ENCODE data around the gene ZNF76.

The ZNF76 gene

GRCh38 chr6:35219683-35220326, 39.7 kb upstream of the ZNF76 start:
- H3K27ac ChIP-seq (ENCODE audit: low read length) = no peak overlapping the region
- H3K4me2 ChIP-seq (ENCODE audit: low read depth, low read length) = no peak overlapping the region
- no peak overlapping the region for H3K4me3 ChIP-seq (ENCODE audit: low read length)
- H3K9ac ChIP-seq (ENCODE audit: low read length) = no peak overlapping the region
- no peak for DNase-seq
- H3K79me2 ChIP-seq (ENCODE audit: low read length) = no peaks in the 10 kb centered on the region
- no peaks in the 10 kb centered on the region for H3K9me3 ChIP-seq (replicated peaks; ENCODE audit: insufficient read depth, low read length)
- H3K36me3 ChIP-seq (replicated peaks; ENCODE audit: insufficient read depth, low read length) = no peaks in the 10 kb centered on the region
- TF ChIP-seq EZH2 (optimal IDR thresholded peaks at IDR 0.05; ENCODE audit: low read depth, low read length) = no peak
- no peak for TF ChIP-seq EZH2phosphoT487 (IDR thresholded peaks at IDR 0.05; ENCODE audit: low read length)
- TF ChIP-seq CTCF (IDR thresholded peaks at IDR 0.05; ENCODE audit: low read length) = no peak
- no peaks in the 10 kb centered on the region for H4K20me1 ChIP-seq (ENCODE audit: insufficient read depth, low read length)
- H3K4me1 ChIP-seq (ENCODE audit: low read length) = no peaks in the 10 kb centered on the region
- no peaks in the 10 kb centered on the region for H3K9me2 ChIP-seq (replicated peaks; ENCODE audit: insufficient read depth, low read length)
- H3K27me3 ChIP-seq (replicated peaks; ENCODE audit: insufficient read depth, low read length) = peaks cover 12% of the 10 kb centered on the region
- no peaks in the 10 kb centered on the region for H3F3A ChIP-seq (ENCODE audit: insufficient read depth, low read length)
- no peak overlapping the region for H2AFZ ChIP-seq (ENCODE audit: low read length)

- no peak for TF ChIP-seq EZH2phosphoT487 (IDR thresholded peaks at IDR 0.05; ENCODE audit: low read length)
- TF ChIP-seq EZH2 (optimal IDR thresholded peaks at IDR 0.05; ENCODE audit: low read depth, low read length) = no peak
- no peak for TF ChIP-seq CTCF (IDR thresholded peaks at IDR 0.05; ENCODE audit: low read length)
- Histone ChIP-seq H3F3A (ENCODE audit: insufficient read depth, low read length) (no peaks in the 10 kb centered on the region), H3K4me1 (ENCODE audit: low read length) (no peaks in the 10 kb centered on the region), H3K79me2 (ENCODE audit: low read length) (no peaks in the 10 kb centered on the region), H3K4me3 (ENCODE audit: low read length) (no peak overlapping the region), H3K9me2 (replicated peaks; ENCODE audit: insufficient read depth, low read length) (no peaks in the 10 kb centered on the region), H3K4me2 (ENCODE audit: low read depth, low read length) (no peak overlapping the region), H3K9ac (ENCODE audit: low read length) (no peak overlapping the region), H3K9me3 (replicated peaks; ENCODE audit: insufficient read depth, low read length) (no peaks in the 10 kb centered on the region), H2AFZ (ENCODE audit: low read length) (no peak overlapping the region), H3K27ac (ENCODE audit: low read length) (no peak overlapping the region), H4K20me1 (ENCODE audit: insufficient read depth, low read length) (no peaks in the 10 kb centered on the region), H3K27me3 (replicated peaks; ENCODE audit: insufficient read depth, low read length) (0 out of 2 replicates have a peak, but pooled peaks cover 6% of the 10 kb centered on the region), H3K36me3 (replicated peaks; ENCODE audit: insufficient read depth, low read length) (no peaks in the 10 kb centered on the region)
- no peak for DNase-seq
These were observed 38.8 kb upstream of the ZNF76 start for GRCh38 chr6:35220711-35221110.

GRCh38 chr6:35223396-35223795, 36.1 kb upstream of the ZNF76 start:
- Histone ChIP-seq H4K20me1 (ENCODE audit: insufficient read depth, low read length) (no peaks in the 10 kb centered on the region), H3F3A (ENCODE audit: insufficient read depth, low read length) (no peaks in the 10 kb centered on the region), H3K9ac (ENCODE audit: low read length) (no peak overlapping the region), H3K36me3 (replicated peaks; ENCODE audit: insufficient read depth, low read length) (no peaks in the 10 kb centered on the region), H3K27ac (ENCODE audit: low read length) (no peak overlapping the region), H3K4me3 (ENCODE audit: low read length) (no peak overlapping the region), H3K9me2 (replicated peaks; ENCODE audit: insufficient read depth, low read length) (no peaks in the 10 kb centered on the region), H3K27me3 (replicated peaks; ENCODE audit: insufficient read depth, low read length) (no peaks in the 10 kb centered on the region), H3K4me2 (ENCODE audit: low read depth, low read length) (no peak overlapping the region), H2AFZ (ENCODE audit: low read length) (no peak overlapping the region), H3K4me1 (ENCODE audit: low read length) (no peaks in the 10 kb centered on the region), H3K9me3 (replicated peaks; ENCODE audit: insufficient read depth, low read length) (no peaks in the 10 kb centered on the region), H3K79me2 (ENCODE audit: low read length) (no peaks in the 10 kb centered on the region)
- no peak for DNase-seq
- no peak for TF ChIP-seq EZH2 (optimal IDR thresholded peaks at IDR 0.05; ENCODE audit: low read depth, low read length)
- TF ChIP-seq EZH2phosphoT487 (IDR thresholded peaks at IDR 0.05; ENCODE audit: low read length) = no peak
- no peak for TF ChIP-seq CTCF (IDR thresholded peaks at IDR 0.05; ENCODE audit: low read length)

Data from MM.1S (cell line).